Upper lobe of right lung (tissue), 1 donor: ENCODE results near the gene ZNF385C. TPM values are rescaled to one million over a fixed set of nuclear protein-coding genes. Genes with fewer than 3 reads are reported as not detected.

ENCODE experiments used
- ATAC-seq: fragments of 200-7000 bp; cut with Tn5 transposase; one replicate; pipeline ENCODE4 v1.9.1; 2020; ENCODE audit warnings: mild to moderate bottlenecking, moderate library complexity
- DNase-seq: peaks from one replicate; pipeline ENCODE4 v3.0.0-alpha.2; 2020
- H3K27ac ChIP-seq: fragments of 200-600 bp; one replicate; pipeline ENCODE4 v1.8.0; 2022
- H3K27me3 ChIP-seq: fragments of 200-600 bp; one replicate; pipeline ENCODE4 v1.8.0; 2022; ENCODE audit warnings: mild to moderate bottlenecking
- H3K36me3 ChIP-seq: fragments of 200-600 bp; one replicate; pipeline ENCODE4 v1.8.0; 2022
- H3K4me1 ChIP-seq: fragments of 200-600 bp; one replicate; pipeline ENCODE4 v1.8.0; 2022
- H3K4me3 ChIP-seq: fragments of 200-600 bp; one replicate; pipeline ENCODE4 v1.8.0; 2022; ENCODE audit warnings: mild to moderate bottlenecking
- H3K9me3 ChIP-seq: fragments of 200-600 bp; one replicate; pipeline ENCODE4 v1.8.0; 2022
- intact Hi-C: fragments of 100-400 bp; cut with DNase I; formaldehyde crosslinking; loops from one replicate; pipeline ENCODE4 v1.11.0; 2022
- total RNA-seq: library from RNA; stranded (reverse); fragmentation: NEBNext Ultra II Directional; extraction: Animal tissue kit (Norgen Biotek cat#: 25700); gene quantifications from one replicate; pipeline ENCODE4 v1.2.1, GENCODE V29; 2021
- TF ChIP-seq, protein P1 (sequence below): fragments of 200-600 bp; IDR thresholded peaks from one replicate; pipeline ENCODE4 v1.8.0; 2022; ENCODE audit warnings: antibody characterized with exemption
- donor health status: DM: no; HTN: yes; CAD: no; lungs with severe emphysema.

The ZNF385C gene
- total RNA-seq, 1 donor from 2014 or later, result 0.78 TPM

DNA sequence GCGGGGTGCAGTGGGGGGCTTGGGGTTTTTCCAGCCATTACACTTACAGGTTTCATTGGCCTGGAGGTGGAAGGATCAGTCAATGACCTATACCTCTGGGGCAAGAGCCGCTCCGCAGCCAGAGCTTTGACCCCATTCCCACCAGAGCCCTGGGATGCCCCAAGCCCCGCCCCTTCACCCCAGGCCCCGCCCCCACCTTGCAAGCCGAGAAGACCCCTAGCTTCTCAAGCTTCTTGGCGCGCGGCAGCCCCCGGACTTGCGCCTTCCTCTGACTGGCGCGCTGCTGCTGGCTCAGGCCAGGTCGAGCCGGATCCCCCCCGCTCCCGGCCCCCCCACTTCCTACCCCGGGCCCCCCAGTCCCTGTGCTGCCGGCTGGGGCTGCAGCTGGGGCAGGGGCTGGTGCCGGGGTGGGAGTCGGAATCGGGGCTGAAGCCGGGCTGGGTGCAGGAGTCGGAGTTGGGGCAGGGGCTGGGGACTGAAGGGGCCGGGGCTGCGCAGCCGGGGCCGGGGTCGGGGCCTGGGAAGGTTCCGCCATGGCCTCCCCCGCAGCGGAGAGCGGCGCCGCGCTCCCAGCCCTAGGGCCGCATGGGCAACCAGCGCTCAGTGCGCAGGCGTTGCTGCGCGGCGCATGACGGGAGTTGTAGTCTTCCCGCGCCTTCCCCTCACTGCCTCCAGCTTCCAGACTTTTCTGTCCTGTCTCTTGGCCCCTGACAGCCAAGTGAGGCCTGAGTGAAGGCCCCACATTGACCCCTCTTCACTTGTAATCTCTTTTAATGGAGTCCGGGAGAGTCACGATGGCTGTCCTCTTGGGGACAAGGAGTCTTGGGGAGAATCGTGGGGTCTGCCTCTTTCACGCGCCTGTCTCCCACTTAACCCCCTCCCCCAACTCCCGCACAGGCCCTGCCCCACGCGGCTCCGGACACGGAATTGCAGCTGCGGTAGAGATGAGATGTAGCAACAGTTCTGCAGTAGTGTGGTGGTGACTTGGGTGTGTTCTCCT lies 22.8 kb upstream of the ZNF385C start, which contains the start of gene KAT2A:
Gene KAT2A (minus strand): TSS at position 598 of the 1,000 bp plus-strand sequence. CDS start 63 bp downstream, at position 535.
- H3K27ac ChIP-seq, result peak within 1 kb of the TSS; percentile 63
- H3K4me3 ChIP-seq, result peak within 1 kb of the TSS; percentile 85
- ATAC-seq (peak; percentile 92), DNase-seq (peak; percentile 91)
- intact Hi-C loops, result no loop called here
- no peaks in the 10 kb centered on the region for H3K27me3 ChIP-seq
- no peaks in the 10 kb centered on the region for H3K9me3 ChIP-seq
- peaks cover 23% of the 10 kb centered on the region for H3K36me3 ChIP-seq
- TF ChIP-seq, protein P1, sequence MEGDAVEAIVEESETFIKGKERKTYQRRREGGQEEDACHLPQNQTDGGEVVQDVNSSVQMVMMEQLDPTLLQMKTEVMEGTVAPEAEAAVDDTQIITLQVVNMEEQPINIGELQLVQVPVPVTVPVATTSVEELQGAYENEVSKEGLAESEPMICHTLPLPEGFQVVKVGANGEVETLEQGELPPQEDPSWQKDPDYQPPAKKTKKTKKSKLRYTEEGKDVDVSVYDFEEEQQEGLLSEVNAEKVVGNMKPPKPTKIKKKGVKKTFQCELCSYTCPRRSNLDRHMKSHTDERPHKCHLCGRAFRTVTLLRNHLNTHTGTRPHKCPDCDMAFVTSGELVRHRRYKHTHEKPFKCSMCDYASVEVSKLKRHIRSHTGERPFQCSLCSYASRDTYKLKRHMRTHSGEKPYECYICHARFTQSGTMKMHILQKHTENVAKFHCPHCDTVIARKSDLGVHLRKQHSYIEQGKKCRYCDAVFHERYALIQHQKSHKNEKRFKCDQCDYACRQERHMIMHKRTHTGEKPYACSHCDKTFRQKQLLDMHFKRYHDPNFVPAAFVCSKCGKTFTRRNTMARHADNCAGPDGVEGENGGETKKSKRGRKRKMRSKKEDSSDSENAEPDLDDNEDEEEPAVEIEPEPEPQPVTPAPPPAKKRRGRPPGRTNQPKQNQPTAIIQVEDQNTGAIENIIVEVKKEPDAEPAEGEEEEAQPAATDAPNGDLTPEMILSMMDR, result no peak
- H3K4me1 ChIP-seq, result peaks cover 21% of the 10 kb centered on the region

DNA sequence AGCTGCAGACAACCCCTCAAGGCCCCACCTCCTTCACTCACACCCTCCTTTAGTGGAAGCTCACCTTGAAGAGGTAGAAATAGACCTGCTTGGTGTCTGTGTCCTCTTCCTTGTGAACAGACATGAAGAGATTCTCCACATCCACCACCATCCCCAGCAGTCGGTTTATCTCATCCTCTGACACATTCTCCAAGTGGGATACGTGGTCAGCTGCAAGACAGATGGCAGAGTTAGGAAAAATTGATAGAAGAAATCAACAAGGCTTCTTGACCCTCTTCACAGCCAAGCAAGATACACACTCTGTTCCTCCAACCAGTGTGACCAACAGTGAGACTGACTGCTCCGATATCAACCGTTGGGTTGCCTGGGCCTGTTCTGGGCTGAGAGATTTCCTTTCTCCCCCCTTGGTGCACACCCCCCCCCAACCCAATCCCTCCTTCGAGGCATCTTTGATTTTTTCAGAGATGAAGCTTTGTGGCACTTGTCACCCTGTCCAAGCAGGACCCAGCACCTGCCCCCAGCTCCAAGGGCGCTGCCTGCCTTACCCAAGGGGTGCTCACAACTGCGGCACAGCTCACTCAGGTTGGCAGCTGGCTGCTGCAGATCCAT lies 22.0 kb upstream of the ZNF385C start:
- ATAC-seq (no peak), DNase-seq (no peak)
- peak overlapping the region; percentile 85 for H3K4me3 ChIP-seq
- no peaks in the 10 kb centered on the region for H3K27me3 ChIP-seq
- no peak overlapping the region for H3K27ac ChIP-seq
- H3K4me1 ChIP-seq, result peaks cover 21% of the 10 kb centered on the region
- no peaks in the 10 kb centered on the region for H3K9me3 ChIP-seq
- peaks cover 16% of the 10 kb centered on the region for H3K36me3 ChIP-seq
- TF ChIP-seq, protein P1, result no peak
- intact Hi-C loops, result no loop called here

DNA sequence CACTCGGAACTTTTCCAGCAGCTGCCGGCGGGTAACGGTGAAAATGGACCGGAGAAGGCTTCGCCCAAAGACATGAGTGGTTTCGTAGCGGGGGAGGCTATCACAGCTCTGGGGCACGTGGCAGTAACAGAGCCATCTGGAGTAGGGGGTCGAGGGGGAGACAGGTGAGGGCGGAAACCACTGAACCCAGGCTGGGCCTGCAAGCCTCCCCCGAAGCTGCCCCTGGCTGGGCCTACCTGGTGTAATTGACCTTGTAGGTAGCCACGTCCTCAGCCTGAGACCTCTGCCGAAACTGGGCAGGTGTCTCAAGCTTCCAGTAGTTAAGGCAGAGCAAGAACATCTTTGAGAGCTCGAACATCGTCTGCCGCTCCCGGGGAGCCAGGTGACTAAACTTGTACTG lies 21.0 kb upstream of the ZNF385C start:
- DNase-seq, result no peak
- TF ChIP-seq, protein P1, result no peak
- H3K36me3 ChIP-seq, result peaks cover 13% of the 10 kb centered on the region
- peaks cover 21% of the 10 kb centered on the region for H3K4me1 ChIP-seq
- no peak for ATAC-seq
- H3K27me3 ChIP-seq, result no peaks in the 10 kb centered on the region
- no peak overlapping the region for H3K27ac ChIP-seq
- no peak overlapping the region for H3K4me3 ChIP-seq
- intact Hi-C loops, result loop anchor here (10.0 kb wide), 2 partner anchors 94 to 154 kb away; partner anchors contain the start of genes CNP and NKIRAS2
- no peaks in the 10 kb centered on the region for H3K9me3 ChIP-seq

DNA sequence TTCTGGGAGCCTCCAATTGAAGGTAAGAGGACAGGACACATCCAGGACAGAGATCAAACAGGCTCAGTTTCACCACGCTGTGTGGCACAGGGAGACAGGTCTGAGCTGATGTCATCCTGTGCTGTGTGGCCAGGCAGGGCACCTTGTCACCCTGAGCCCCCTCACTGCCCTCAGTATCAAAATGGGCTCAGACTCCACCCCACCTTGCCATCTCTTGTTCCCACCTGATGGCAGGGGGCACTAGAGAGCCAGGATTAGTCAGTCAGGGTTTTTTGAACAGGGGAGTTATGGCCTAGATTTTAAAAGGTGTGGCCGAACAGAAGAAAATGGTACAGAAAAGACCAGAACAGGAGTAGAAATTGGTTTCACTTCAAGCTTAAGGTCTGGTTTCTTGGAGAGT lies 20.3 kb upstream of the ZNF385C start:
- H3K9me3 ChIP-seq, result no peaks in the 10 kb centered on the region
- no peak for ATAC-seq
- intact Hi-C loops, result loop anchor here (10.0 kb wide), 2 partner anchors 94 to 154 kb away; partner anchors contain the start of genes CNP and NKIRAS2
- no peaks in the 10 kb centered on the region for H3K27me3 ChIP-seq
- no peak overlapping the region for H3K4me3 ChIP-seq
- TF ChIP-seq, protein P1, result peak; percentile 44
- no peak overlapping the region for H3K27ac ChIP-seq
- DNase-seq, result no peak
- H3K36me3 ChIP-seq, result peaks cover 13% of the 10 kb centered on the region
- peaks cover 21% of the 10 kb centered on the region for H3K4me1 ChIP-seq

DNA sequence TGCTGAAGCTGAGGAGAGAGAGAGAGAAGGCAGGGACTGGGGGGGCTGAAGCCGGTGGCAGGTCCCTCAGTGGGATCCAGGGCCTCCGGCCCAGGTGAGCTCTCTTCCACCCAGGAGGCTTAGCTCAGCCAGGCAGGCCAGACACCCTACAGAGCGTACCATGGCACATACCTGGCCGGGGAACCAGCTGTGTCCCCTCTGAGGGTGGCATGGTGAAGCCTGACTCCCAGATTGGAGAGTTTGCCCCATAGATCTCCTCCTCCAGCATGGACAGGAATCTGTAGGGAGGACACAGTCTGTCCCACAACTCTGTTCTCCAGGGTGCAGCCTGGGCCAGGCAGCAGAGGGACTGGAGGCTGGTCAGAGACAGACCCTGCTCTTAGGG lies 19.8 kb upstream of the ZNF385C start:
- H3K36me3 ChIP-seq, result peaks cover 13% of the 10 kb centered on the region
- no peaks in the 10 kb centered on the region for H3K27me3 ChIP-seq
- ATAC-seq (no peak), DNase-seq (no peak)
- peaks cover 24% of the 10 kb centered on the region for H3K4me1 ChIP-seq
- H3K4me3 ChIP-seq, result no peak overlapping the region
- H3K27ac ChIP-seq, result no peak overlapping the region
- H3K9me3 ChIP-seq, result no peaks in the 10 kb centered on the region
- intact Hi-C loops, result loop anchor here (10.0 kb wide), 2 partner anchors 93 to 153 kb away; partner anchors contain the start of genes CNP and NKIRAS2
- TF ChIP-seq, protein P1, result no peak
